Measurements from ENCODE around the gene SYNJ2.

SYNJ2 gene

DNA sequence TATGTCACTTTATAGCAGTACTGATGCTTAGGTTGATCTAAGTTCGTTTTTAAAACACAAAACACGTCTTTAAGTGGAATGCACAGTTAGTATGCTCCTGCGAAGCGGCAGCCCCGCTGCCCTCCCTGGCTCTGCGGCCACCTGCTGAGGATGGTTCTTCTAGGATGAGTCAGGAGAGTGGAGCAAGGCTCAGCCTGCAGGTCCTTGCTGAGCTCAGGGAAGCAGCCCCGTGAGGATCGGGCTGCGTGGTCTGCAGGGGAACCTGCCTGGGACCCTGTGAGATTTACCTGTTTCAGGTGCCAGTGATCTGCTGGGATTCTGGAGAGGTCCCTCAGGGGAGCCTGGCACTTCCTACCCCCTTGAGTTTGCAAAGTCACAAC, 57.5 kb downstream of the SYNJ2 start:
- in situ Hi-C loops (cut with MboI; ENCODE audit: low sequenced_read_pairs), result no loop called here

- in situ Hi-C loops (cut with MboI; ENCODE audit: low sequenced_read_pairs), result no loop called here
These were observed 57.9 kb downstream of the SYNJ2 start for GRCh38 chr6:158039571-158040050.

DNA sequence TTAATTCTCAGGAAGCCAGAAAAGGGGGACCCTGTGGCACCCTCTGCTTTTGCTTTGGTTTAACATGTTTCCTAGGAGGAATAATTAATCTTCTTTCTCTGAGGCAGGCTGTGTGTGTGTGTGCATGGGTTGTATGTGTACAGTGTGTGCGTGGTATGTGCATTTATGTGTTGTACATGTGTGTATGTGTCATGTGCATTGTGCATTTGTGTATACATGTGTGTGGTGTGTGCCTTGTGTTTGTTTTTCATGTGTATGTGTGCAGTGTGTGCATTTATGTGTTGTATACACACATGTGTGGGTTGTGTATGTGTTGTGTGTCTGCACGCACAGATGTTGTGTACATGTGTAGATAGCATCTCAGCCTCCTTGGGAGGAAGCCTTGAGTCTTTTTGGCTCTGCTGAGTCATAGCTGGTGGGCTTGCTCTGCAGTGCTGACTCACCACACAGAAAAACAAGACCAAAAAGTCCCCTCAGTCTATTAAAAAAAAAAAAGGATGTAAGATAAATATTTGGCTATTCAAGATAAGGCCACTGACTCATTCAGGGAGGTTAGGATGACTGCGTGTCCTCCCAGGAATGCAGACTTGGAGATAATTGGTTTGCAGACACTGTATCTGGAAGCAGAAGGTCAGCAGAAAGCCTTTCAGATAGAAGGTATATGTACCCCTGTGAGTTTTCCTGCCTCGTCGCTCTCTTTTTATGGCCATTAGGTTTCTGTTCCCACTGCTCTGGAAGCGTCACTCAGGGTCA, 58.6 kb downstream of the SYNJ2 start:
- in situ Hi-C loops (cut with MboI; ENCODE audit: low sequenced_read_pairs), result no loop called here

GRCh38 chr6:158040804-158041347, 59.2 kb downstream of the SYNJ2 start:
- in situ Hi-C loops (cut with MboI; ENCODE audit: low sequenced_read_pairs), result no loop called here

- in situ Hi-C loops (cut with MboI; ENCODE audit: low sequenced_read_pairs), result no loop called here
These were observed 59.7 kb downstream of the SYNJ2 start for GRCh38 chr6:158041370-158041769.

DNA sequence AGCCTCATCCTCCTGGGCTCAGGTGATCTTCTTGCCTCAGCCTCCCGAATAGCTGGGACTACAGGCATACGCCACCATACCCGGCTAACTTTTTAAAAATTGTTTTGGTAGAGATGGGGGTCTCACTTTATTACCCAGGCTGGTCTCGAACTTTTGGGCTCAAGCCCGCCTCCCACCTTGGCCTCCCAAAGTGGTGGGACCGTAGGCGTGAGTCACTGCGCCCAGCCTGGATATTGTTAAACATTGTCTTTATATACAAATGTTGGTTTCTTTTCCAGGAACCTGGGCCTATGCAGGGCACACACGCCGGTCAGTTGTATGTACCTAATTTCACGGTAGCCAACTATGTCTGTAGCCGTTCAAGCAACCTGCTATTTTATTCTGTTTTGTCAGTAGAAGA, 60.1 kb downstream of the SYNJ2 start:
- in situ Hi-C loops (cut with MboI; ENCODE audit: low sequenced_read_pairs), result no loop called here

- in situ Hi-C loops (cut with MboI; ENCODE audit: low sequenced_read_pairs), result no loop called here
These were observed 60.7 kb downstream of the SYNJ2 start for GRCh38 chr6:158042245-158042798.

DNA sequence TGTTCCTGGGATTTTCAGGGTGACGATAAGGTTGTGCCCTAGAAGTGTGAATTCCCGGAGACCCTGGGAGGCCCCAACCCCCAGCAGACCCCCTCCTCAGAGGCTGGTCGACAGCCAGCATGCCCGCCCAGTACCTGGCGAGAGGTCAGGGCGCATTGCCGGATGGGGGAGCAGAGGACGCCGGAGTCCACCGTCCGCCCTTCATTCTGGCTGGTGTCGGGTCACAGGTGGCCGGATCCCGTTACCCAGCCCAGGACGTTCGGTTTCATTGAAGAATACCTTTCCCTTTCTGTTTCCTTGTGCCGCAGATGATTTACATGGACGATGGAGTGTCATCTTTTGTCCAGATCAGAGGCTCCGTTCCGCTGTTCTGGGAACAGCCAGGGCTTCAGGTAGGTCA, 61.3 kb downstream of the SYNJ2 start:
- in situ Hi-C loops (cut with MboI; ENCODE audit: low sequenced_read_pairs), result no loop called here

- in situ Hi-C loops (cut with MboI; ENCODE audit: low sequenced_read_pairs), result no loop called here
These were observed 62.2 kb downstream of the SYNJ2 start for GRCh38 chr6:158043586-158044524.

DNA sequence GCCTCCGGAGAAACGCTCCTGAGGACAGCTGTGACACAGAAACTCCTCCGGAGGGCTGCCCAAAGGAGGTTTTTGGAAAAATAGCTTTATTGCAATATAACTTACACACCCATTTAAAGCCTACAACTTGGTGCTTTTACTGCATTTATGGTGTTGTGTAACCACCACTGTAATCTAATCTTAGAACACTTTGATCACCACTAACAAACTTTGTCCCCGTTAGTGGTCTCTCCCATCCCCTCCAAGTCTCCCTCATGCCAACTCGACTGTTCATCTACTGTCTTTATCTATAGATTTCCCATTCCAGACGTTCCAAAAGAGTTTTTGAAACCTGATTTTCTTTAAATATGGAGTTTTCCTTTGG, 62.8 kb downstream of the SYNJ2 start:
- in situ Hi-C loops (cut with MboI; ENCODE audit: low sequenced_read_pairs), result no loop called here

DNA sequence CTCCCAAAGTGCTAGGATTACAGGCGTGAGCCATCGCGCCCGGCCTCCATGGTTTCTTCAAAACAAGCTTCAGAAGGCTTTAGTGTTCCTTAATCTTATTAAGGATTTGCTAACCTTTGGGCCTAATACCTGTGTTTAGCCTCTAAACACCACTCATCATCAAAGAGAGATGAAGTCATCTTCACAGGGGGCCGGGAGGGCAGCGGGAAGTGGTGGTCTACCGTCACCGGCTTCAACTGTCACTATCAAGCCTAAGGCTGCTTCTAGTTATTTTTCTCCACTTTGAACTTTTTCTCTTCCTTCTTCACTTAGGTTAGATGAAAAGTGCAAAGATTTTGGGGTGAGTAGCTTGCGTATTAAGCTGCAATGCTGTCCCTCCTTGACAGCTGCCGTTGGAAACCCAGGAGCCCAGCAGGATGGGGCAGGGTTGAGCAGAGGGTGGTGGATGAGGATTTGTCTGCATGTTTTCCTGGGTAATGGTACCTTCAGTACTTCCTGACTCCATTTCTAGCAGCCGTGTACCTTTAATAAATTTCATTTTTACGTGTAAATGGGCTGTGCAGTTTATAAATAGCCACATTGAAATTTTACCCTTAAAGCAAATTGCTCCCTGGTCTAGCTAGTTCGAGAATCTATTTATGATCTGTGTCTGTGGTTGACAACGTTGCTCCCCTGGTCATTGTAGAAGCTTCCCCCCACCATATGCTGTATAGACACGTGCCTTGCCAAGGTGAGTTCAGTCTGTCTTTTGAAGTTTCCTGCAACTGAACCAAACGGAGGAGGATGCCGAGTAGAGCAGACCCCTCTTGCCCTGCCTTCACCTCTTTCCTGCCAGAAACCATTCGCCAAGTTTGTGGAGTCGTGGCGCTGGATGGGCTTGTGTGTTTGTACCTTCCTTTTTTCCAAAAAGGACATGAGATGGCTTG, 64.8 kb downstream of the SYNJ2 start:
- in situ Hi-C loops (cut with MboI; ENCODE audit: low sequenced_read_pairs), result no loop called here

DNA sequence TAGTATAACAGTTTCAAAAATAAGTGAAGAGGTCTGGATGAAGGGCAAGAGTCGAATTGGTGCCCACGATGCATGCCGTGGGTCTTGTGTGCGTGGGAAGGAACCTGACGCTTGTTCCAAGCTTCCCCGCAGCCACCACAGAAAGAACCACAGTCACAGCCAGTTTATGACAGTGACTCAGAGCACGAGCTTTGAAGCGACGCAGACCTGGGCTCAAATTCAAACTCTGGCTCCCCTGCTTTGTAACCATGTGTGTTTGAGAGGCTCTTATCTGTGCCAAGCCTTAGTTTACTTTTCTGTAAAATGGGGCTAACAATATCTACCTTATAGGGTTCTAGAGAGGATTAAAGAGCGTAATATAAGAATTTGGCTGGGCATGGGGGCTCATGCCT, 65.5 kb downstream of the SYNJ2 start:
- in situ Hi-C loops (cut with MboI; ENCODE audit: low sequenced_read_pairs), result no loop called here

DNA sequence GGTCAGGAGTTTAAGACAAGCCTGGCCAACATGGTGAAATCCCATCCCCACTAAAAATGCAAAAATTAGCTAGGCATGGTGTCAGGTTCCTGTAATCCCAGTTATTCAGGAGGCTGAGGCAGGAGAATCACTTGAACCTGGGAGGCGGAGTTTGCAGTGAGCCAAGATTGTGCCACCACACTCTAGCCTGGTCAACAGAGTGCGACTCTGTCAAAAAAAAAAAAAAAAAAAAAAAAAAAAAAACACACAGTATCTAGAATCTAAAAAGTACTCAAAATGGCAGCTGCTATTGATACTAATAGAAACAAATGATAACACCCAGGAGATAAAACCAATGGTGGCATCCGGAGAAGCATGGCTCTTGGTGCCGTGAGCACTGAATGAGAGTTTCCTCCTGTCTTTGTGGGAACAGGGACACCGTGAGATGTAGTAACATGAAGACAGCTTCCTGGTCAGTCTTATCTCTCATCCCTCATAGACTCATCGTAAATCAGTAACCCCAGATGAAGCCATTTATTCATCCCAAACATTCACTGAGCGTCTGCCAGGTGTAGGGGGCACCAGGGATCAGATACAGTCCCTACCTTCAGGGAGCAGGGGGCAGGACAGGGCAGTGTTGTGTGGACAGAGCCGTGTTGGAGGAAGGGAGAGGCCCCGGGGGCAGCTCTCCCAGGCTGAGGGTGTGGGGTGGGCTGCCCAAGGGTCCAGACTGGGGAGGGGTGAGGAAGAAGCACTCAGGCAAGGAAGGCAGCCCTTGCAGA, 66.1 kb downstream of the SYNJ2 start:
- in situ Hi-C loops (cut with MboI; ENCODE audit: low sequenced_read_pairs), result no loop called here

DNA sequence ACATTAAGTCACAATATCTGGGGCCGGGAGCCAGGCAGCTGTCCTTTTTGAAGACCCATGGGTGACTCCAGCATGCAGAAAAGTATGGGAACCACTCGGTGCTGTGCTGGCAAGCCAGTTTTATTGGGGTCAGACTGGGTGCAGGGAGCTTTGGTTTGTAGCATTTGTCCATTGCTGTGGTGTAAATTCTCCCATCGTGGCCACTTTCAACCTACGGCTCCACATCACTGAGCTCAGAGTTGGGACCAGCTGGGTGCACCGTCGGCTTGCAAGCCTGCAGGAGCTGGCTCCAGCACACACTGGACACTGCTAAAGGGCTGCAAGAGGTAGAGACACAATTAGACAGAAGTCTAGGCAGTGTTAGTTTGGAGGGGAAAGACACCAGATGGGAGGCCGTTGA, 66.9 kb downstream of the SYNJ2 start:
- in situ Hi-C loops (cut with MboI; ENCODE audit: low sequenced_read_pairs), result no loop called here

- in situ Hi-C loops (cut with MboI; ENCODE audit: low sequenced_read_pairs), result no loop called here
These were observed 67.7 kb downstream of the SYNJ2 start for GRCh38 chr6:158049055-158050028.

DNA sequence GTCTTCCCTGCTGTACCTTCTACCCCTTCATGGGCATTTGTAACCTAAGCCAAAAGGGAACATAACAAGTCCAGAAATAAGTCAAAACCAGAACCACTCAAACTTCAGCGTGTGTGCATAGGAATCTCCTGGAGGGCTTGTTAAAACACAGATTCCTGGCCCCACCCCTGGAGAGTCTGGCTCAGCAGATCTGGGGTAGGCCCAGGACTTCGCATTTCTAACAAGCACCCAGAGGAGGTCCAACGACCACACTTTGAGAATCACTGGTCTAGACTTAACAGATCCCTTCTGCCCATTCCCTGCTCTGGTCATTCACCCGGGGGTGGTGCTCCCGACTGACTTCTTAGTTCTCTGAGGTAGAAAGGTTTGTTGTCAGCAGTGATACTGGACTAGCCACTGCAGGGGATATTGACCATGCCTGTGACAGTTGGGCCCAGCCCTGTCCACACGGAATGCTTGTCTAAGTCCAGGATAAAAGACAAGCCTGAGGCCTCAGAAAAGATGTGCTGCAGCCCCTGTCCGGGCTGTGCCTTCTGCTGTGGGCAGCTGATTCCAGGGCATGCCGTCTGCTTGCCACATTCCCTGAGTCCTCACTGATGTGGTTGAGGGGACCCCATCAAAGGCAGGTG, 68.6 kb downstream of the SYNJ2 start:
- in situ Hi-C loops (cut with MboI; ENCODE audit: low sequenced_read_pairs), result no loop called here

GRCh38 chr6:158050955-158051354, 69.3 kb downstream of the SYNJ2 start:
- in situ Hi-C loops (cut with MboI; ENCODE audit: low sequenced_read_pairs), result no loop called here

- in situ Hi-C loops (cut with MboI; ENCODE audit: low sequenced_read_pairs), result no loop called here
These were observed 70.3 kb downstream of the SYNJ2 start for GRCh38 chr6:158051968-158052367.

All from HL-60/S4 (cell line).